NT2/D1 (cell line): ENCODE data around the gene GDF15.

Experiments
- SUZ12 ChIP-seq: IDR thresholded peaks from 2 replicates; pipeline ENCODE4 v1.6.1; 2011; ENCODE audit not compliant: insufficient read length, insufficient read depth; ENCODE audit errors: extremely low read depth
- YY1 ChIP-seq: IDR thresholded peaks from 2 replicates; pipeline ENCODE4 v1.6.1; 2011; ENCODE audit not compliant: insufficient read length, insufficient read depth
- ZNF274 ChIP-seq: IDR thresholded peaks from 2 replicates; pipeline ENCODE4 v1.6.1; 2011; ENCODE audit warnings: mild to moderate bottlenecking, low read depth, low read length

DNA sequence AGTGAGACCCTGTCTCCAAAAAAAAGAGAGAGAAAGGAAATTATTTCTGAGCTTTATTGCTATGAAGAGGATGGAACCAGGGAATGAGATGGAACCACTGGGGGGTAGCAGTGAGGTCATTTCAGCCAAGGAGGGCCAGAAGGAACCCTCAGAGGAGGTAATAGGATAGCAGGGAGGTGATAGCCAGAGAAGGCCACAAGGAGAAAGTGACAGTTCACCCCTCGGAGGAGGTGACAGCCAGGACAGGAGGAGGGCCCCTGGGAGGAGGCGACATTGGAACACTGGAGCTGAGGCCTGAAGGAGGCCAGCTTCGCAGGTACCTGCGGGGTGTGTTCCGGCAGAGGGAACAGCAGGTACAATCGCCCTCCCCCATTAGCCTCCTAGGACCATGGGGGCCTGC lies 46.2 kb upstream of the GDF15 start:
- TF ChIP-seq YY1 (no peak), ZNF274 (no peak), SUZ12 (no peak)
